SU-DHL-6 (cell line): ENCODE results near the gene HUS1B.

Source experiments
- H2AFZ ChIP-seq: fragments of 200-600 bp; sonication (generic); 2 replicates; pipeline ENCODE4 v1.6.1; 2014; ENCODE audit warnings: low read depth, mild to moderate bottlenecking, moderate library complexity, mixed read lengths, antibody characterized with exemption, low read length; ENCODE audit not compliant: severe bottlenecking
- H3F3A ChIP-seq: fragments of 200-600 bp; shearing (Covaris generic); 2 replicates; pipeline ENCODE4 v1.6.0; 2016; ENCODE audit warnings: antibody characterized with exemption, mild to moderate bottlenecking; ENCODE audit not compliant: insufficient read depth
- H3K27ac ChIP-seq: fragments of 200-600 bp; sonication (generic); 2 replicates; pipeline ENCODE4 v1.5.1; 2016; ENCODE audit warnings: low read depth, mild to moderate bottlenecking, low read length, moderate library complexity, mixed read lengths
- H3K27me3 ChIP-seq: fragments of 200-600 bp; sonication (generic), shearing (Covaris generic); 2 replicates; pipeline ENCODE4 v1.6.0; 2014; ENCODE audit warnings: mild to moderate bottlenecking, low read length
- H3K36me3 ChIP-seq: fragments of 200-600 bp; sonication (generic); 2 replicates; pipeline ENCODE4 v1.6.1; 2014; ENCODE audit warnings: mild to moderate bottlenecking, low read length, mixed read lengths
- H3K4me2 ChIP-seq: fragments of 300-600, 200-600 bp; shearing (Covaris generic), sonication (generic); 2 replicates; pipeline ENCODE4 v1.6.0; 2014; ENCODE audit warnings: low read length, low read depth, mild to moderate bottlenecking; ENCODE audit not compliant: poor library complexity, severe bottlenecking
- H3K4me3 ChIP-seq: fragments of 200-600 bp; sonication (generic); 2 replicates; pipeline ENCODE4 v1.5.1; 2014; ENCODE audit warnings: antibody characterized with exemption, low read length, mild to moderate bottlenecking, mixed read lengths; ENCODE audit not compliant: insufficient read depth, poor library complexity, severe bottlenecking
- H3K79me2 ChIP-seq: fragments of 200-600 bp; sonication (generic); 2 replicates; pipeline ENCODE4 v1.6.1; 2014; ENCODE audit warnings: mild to moderate bottlenecking, low read length, moderate library complexity; ENCODE audit not compliant: insufficient read depth
- H3K9ac ChIP-seq: fragments of 200-600 bp; sonication (generic); 2 replicates; pipeline ENCODE4 v1.7.0; 2014; ENCODE audit warnings: mild to moderate bottlenecking, low read length
- H3K9me2 ChIP-seq: fragments of 200-600 bp; sonication (generic); replicated peaks from 2 replicates; pipeline ENCODE4 v1.6.1; 2014; ENCODE audit warnings: low read length; ENCODE audit not compliant: insufficient read depth
- H3K9me3 ChIP-seq: fragments of 200-600 bp; sonication (generic); 2 replicates; pipeline ENCODE4 v1.6.1; 2014; ENCODE audit warnings: low read length, mixed read lengths; ENCODE audit not compliant: insufficient read depth
- H4K20me1 ChIP-seq: fragments of 200-600 bp; sonication (generic); 2 replicates; pipeline ENCODE4 v1.6.1; 2014; ENCODE audit warnings: low read depth, mild to moderate bottlenecking, antibody characterized with exemption, low read length, moderate library complexity, mixed read lengths
- CTCF ChIP-seq: fragments of 200-600 bp; sonication (generic); IDR thresholded peaks from one replicate; pipeline ENCODE4 v1.5.1; 2017; ENCODE audit warnings: antibody characterized with exemption, mild to moderate bottlenecking, low read length, moderate library complexity; ENCODE audit not compliant: insufficient read depth, poor library complexity, severe bottlenecking
- EZH2phosphoT487 ChIP-seq: fragments of 200-600 bp; sonication (generic), shearing (Covaris generic); conservative IDR thresholded peaks from 2 replicates; pipeline ENCODE4 v1.6.1; 2018; ENCODE audit warnings: mild to moderate bottlenecking, antibody characterized with exemption, low read length, moderate library complexity, mixed read lengths

The HUS1B gene

GRCh38 chr6:659716-660581 is 3.0 kb upstream of the HUS1B start:
- Histone ChIP-seq H3K9me3 (peaks cover 3% of the 10 kb centered on the region; the same call in 1 of the 2 replicates), H3K4me3 (no peak overlapping the region), H3K9ac (no peak overlapping the region), H3K9me2 (no peaks in the 10 kb centered on the region), H3K36me3 (no peaks in the 10 kb centered on the region), H2AFZ (no peak overlapping the region), H4K20me1 (peaks cover 9% of the 10 kb centered on the region; the same call in 1 of the 2 replicates), H3K4me2 (no peak overlapping the region), H3K27ac (no peak overlapping the region), H3K27me3 (no peaks in the 10 kb centered on the region), H3K79me2 (peaks cover 52% of the 10 kb centered on the region), H3F3A (no peaks in the 10 kb centered on the region)
- TF ChIP-seq CTCF = no peak
- no peak for TF ChIP-seq EZH2phosphoT487

GRCh38 chr6:658244-658643 is 1.3 kb upstream of the HUS1B start:
- H4K20me1 ChIP-seq = peaks cover 9% of the 10 kb centered on the region; the same call in 1 of the 2 replicates
- no peaks in the 10 kb centered on the region for H3F3A ChIP-seq
- H3K9me2 ChIP-seq = no peaks in the 10 kb centered on the region
- no peaks in the 10 kb centered on the region for H3K9me3 ChIP-seq
- no peak overlapping the region for H3K9ac ChIP-seq
- H3K27ac ChIP-seq = no peak overlapping the region
- no peak overlapping the region for H3K4me3 ChIP-seq
- no peak overlapping the region for H3K4me2 ChIP-seq
- H3K36me3 ChIP-seq = no peaks in the 10 kb centered on the region
- TF ChIP-seq CTCF (no peak), EZH2phosphoT487 (no peak)
- no peak overlapping the region for H2AFZ ChIP-seq
- H3K79me2 ChIP-seq = peaks cover 49% of the 10 kb centered on the region
- H3K27me3 ChIP-seq = no peaks in the 10 kb centered on the region

- no peak overlapping the region for H3K4me2 ChIP-seq
- H4K20me1 ChIP-seq = peaks cover 9% of the 10 kb centered on the region; the same call in 1 of the 2 replicates
- H3K27ac ChIP-seq = no peak overlapping the region
- no peak overlapping the region for H3K4me3 ChIP-seq
- H3K9me2 ChIP-seq = no peaks in the 10 kb centered on the region
- no peaks in the 10 kb centered on the region for H3F3A ChIP-seq
- H2AFZ ChIP-seq = no peak overlapping the region
- peaks cover 44% of the 10 kb centered on the region for H3K79me2 ChIP-seq
- TF ChIP-seq CTCF = no peak
- no peak for TF ChIP-seq EZH2phosphoT487
- no peaks in the 10 kb centered on the region for H3K9me3 ChIP-seq
- H3K27me3 ChIP-seq = no peaks in the 10 kb centered on the region
- H3K9ac ChIP-seq = no peak overlapping the region
- H3K36me3 ChIP-seq = no peaks in the 10 kb centered on the region
Observed at GRCh38 chr6:657743-658142, 843 bp upstream of the HUS1B start.
